HepG2 (cell line): ENCODE data around the gene KIN. TPM values are rescaled to one million over a fixed set of nuclear protein-coding genes. Genes with fewer than 3 reads are reported as not detected.
A peak's percentile ranks its signal among the peaks of the same experiment; 100 is the strongest.

ENCODE experiments used
- ATF2 ChIP-seq: sonication (generic); formaldehyde crosslinking; IDR thresholded peaks from 2 replicates; pipeline ENCODE4 v1.4.0; 2020; ENCODE audit warnings: missing genetic modification reagents
- EP300 ChIP-seq, 3 experiments: sonication (generic) in 1 of 3; formaldehyde crosslinking in 1 of 3; IDR thresholded peaks; 2 replicates each; pipeline versions ENCODE4 v1.5.1 to v1.6.1; 2011 to 2020; ENCODE audit warnings: low read depth in 2 of 3, low read length in 2 of 3, borderline replicate concordance in 1 of 3, improper control_type of control experiment in 1 of 3, mild to moderate bottlenecking in 1 of 3, missing genetic modification reagents in 1 of 3, moderate library complexity in 1 of 3
- KMT2A ChIP-seq: sonication (generic); formaldehyde crosslinking; IDR thresholded peaks from 2 replicates; pipeline ENCODE4 v1.4.0; 2020; ENCODE audit warnings: missing genetic modification reagents
- MXD1 ChIP-seq: sonication (generic); formaldehyde crosslinking; IDR thresholded peaks from 2 replicates; pipeline ENCODE4 v1.4.0; 2020; ENCODE audit warnings: mild to moderate bottlenecking, missing genetic modification reagents
- RBAK ChIP-seq: sonication (generic); formaldehyde crosslinking; IDR thresholded peaks from 2 replicates; pipeline ENCODE4 v1.5.1; 2020; ENCODE audit warnings: mild to moderate bottlenecking, missing genetic modification reagents
- RBM22 ChIP-seq: fragments of 200-400 bp; formaldehyde crosslinking; optimal IDR thresholded peaks from 2 replicates; pipeline ENCODE3; 2017; ENCODE audit warnings: mild to moderate bottlenecking, low read length, moderate library complexity
- THAP9 ChIP-seq: sonication (generic); formaldehyde crosslinking; IDR thresholded peaks from 2 replicates; pipeline ENCODE4; 2020; ENCODE audit warnings: missing genetic modification reagents, mild to moderate bottlenecking, borderline replicate concordance
- ZC3H4 ChIP-seq: sonication (generic); formaldehyde crosslinking; IDR thresholded peaks from 2 replicates; pipeline ENCODE4 v1.4.0; 2020; ENCODE audit warnings: missing genetic modification reagents, borderline replicate concordance
- ZMAT3 ChIP-seq: sonication (generic); formaldehyde crosslinking; conservative IDR thresholded peaks from 2 replicates; pipeline ENCODE4 v1.7.0; 2021; ENCODE audit warnings: missing genetic modification reagents
- ZNF615 ChIP-seq: sonication (generic); formaldehyde crosslinking; IDR thresholded peaks from 2 replicates; pipeline ENCODE4 v1.5.0; 2020; ENCODE audit warnings: mild to moderate bottlenecking, missing genetic modification reagents, borderline replicate concordance
- ZNF670 ChIP-seq: sonication (generic); formaldehyde crosslinking; IDR thresholded peaks from 2 replicates; pipeline ENCODE4 v1.8.0; 2022; ENCODE audit warnings: mild to moderate bottlenecking, missing genetic modification reagents, borderline replicate concordance
- polyA plus RNA-seq, 8 experiments: library from polyadenylated mRNA; depleted of rRNA in 3 of 8; stranded (reverse) in 7 of 8; unstranded in 1 of 8; fragments of >200 nt; fragmentation: Illumina TruSeq in 4 of 8; extraction: Trizol in 4 of 8; gene quantifications; 2 replicates each; pipeline versions ENCODE4 v1.2.1 to v1.2.3, GENCODE V29; 2011 to 2016; ENCODE audit warnings: low read depth in 4 of 8, missing spikeins in 1 of 8, mixed read lengths in 1 of 8; ENCODE audit not compliant: insufficient read depth in 1 of 8
- total RNA-seq, 5 experiments: library from RNA; depleted of rRNA; stranded (reverse); fragments of >200 nt; fragmentation: Illumina TruSeq; extraction: Trizol; gene quantifications; 2 replicates each; pipeline ENCODE4 v1.2.3, GENCODE V29; 2016; ENCODE audit warnings: low read depth in 1 of 5
- TF ChIP-seq, protein P1 (sequence below): sonication (generic); formaldehyde crosslinking; IDR thresholded peaks from 2 replicates; pipeline ENCODE4 v1.8.1; 2023; ENCODE audit warnings: mild to moderate bottlenecking, missing genetic modification reagents
- TF ChIP-seq, protein P2 (sequence below): sonication (generic); formaldehyde crosslinking; IDR thresholded peaks from 2 replicates; pipeline ENCODE4 v1.5.1; 2020; ENCODE audit warnings: mild to moderate bottlenecking, missing genetic modification reagents, borderline replicate concordance
- TF ChIP-seq, protein P3 (sequence below): fragments of 450-650 bp; IDR thresholded peaks from 2 replicates; pipeline ENCODE4 v1.6.1; 2016

Gene KIN
- total and polyA plus RNA-seq, 2 of the 13 experiments (the other 11 are each of a cell fraction or from before 2014, with no cell fraction given) = 4.9 to 23.2 TPM

DNA sequence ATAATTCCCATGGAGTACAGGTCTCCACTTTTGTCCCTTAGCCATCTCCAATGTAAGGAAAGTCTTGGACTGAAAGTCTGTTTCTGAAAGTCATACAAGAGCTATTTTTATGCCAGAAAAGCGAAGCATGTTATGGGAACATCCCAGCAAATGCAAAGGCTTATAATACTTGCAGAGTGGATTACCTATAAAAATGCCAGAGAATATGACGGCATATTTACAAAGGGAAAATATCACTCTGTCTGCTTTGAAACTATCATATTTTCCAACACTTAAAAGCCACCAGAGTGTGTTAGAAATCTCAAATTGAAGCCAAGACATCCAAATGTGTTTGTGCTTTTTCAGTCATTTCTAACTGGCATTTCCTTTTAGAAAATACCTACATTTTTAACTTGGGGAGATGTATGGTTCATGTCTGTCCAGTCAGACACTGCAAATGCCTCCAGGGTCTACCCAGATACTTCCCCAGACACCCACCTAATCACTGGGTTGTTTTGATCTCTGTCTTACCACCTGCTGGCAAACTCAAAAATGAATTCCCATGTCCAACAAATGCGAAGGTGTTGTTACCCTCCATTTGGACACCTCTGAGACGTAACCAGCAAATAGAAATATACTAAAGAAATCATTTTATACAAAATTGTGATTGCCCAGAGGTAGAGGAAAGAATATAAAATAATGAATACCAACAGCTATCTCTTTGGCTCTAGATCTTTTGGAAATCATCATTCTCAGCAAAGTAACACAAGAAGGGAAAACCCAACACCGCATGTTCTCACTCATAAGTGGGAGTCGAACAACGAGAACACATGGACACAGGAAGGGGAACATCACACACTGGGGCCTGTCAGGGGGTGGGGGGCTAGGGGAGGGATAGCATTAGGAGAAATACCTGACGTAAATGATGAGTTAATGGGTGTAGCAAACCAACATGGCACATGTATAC is 83.4 kb downstream of the KIN start (continued):
- TF ChIP-seq MXD1 (CRISPR knock-in tag) = no peak
- no peak for TF ChIP-seq THAP9 (CRISPR knock-in tag)
- peak; percentile 31 for TF ChIP-seq RBM22
- no peak for TF ChIP-seq EP300 (IDR thresholded peaks at IDR 0.05; ENCODE audit: low read depth in 2 of 2, low read length in 2 of 2)
- TF ChIP-seq EP300 (CRISPR knock-in tag; IDR thresholded peaks at IDR 0.05; ENCODE audit: borderline replicate concordance) = no peak
- no peak for TF ChIP-seq ZMAT3 (CRISPR knock-in tag)
- TF ChIP-seq, protein P1, sequence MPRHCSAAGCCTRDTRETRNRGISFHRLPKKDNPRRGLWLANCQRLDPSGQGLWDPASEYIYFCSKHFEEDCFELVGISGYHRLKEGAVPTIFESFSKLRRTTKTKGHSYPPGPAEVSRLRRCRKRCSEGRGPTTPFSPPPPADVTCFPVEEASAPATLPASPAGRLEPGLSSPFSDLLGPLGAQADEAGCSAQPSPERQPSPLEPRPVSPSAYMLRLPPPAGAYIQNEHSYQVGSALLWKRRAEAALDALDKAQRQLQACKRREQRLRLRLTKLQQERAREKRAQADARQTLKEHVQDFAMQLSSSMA (CRISPR knock-in tag) = no peak
- TF ChIP-seq, protein P2, sequence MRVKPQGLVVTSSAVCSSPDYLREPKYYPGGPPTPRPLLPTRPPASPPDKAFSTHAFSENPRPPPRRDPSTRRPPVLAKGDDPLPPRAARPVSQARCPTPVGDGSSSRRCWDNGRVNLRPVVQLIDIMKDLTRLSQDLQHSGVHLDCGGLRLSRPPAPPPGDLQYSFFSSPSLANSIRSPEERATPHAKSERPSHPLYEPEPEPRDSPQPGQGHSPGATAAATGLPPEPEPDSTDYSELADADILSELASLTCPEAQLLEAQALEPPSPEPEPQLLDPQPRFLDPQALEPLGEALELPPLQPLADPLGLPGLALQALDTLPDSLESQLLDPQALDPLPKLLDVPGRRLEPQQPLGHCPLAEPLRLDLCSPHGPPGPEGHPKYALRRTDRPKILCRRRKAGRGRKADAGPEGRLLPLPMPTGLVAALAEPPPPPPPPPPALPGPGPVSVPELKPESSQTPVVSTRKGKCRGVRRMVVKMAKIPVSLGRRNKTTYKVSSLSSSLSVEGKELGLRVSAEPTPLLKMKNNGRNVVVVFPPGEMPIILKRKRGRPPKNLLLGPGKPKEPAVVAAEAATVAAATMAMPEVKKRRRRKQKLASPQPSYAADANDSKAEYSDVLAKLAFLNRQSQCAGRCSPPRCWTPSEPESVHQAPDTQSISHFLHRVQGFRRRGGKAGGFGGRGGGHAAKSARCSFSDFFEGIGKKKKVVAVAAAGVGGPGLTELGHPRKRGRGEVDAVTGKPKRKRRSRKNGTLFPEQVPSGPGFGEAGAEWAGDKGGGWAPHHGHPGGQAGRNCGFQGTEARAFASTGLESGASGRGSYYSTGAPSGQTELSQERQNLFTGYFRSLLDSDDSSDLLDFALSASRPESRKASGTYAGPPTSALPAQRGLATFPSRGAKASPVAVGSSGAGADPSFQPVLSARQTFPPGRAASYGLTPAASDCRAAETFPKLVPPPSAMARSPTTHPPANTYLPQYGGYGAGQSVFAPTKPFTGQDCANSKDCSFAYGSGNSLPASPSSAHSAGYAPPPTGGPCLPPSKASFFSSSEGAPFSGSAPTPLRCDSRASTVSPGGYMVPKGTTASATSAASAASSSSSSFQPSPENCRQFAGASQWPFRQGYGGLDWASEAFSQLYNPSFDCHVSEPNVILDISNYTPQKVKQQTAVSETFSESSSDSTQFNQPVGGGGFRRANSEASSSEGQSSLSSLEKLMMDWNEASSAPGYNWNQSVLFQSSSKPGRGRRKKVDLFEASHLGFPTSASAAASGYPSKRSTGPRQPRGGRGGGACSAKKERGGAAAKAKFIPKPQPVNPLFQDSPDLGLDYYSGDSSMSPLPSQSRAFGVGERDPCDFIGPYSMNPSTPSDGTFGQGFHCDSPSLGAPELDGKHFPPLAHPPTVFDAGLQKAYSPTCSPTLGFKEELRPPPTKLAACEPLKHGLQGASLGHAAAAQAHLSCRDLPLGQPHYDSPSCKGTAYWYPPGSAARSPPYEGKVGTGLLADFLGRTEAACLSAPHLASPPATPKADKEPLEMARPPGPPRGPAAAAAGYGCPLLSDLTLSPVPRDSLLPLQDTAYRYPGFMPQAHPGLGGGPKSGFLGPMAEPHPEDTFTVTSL (CRISPR knock-in tag) = no peak
- TF ChIP-seq, protein P3, sequence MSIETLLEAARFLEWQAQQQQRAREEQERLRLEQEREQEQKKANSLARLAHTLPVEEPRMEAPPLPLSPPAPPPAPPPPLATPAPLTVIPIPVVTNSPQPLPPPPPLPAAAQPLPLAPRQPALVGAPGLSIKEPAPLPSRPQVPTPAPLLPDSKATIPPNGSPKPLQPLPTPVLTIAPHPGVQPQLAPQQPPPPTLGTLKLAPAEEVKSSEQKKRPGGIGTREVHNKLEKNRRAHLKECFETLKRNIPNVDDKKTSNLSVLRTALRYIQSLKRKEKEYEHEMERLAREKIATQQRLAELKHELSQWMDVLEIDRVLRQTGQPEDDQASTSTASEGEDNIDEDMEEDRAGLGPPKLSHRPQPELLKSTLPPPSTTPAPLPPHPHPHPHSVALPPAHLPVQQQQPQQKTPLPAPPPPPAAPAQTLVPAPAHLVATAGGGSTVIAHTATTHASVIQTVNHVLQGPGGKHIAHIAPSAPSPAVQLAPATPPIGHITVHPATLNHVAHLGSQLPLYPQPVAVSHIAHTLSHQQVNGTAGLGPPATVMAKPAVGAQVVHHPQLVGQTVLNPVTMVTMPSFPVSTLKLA = no peak
- no peak for TF ChIP-seq ZNF670 (CRISPR knock-in tag)
- no peak for TF ChIP-seq KMT2A (CRISPR knock-in tag)
- TF ChIP-seq ZC3H4 (CRISPR knock-in tag) = peak; percentile 50; the same call in 1 of the 2 replicates
- no peak for TF ChIP-seq RBAK (CRISPR knock-in tag)
- no peak for TF ChIP-seq ZNF615
- no peak for TF ChIP-seq ATF2 (CRISPR knock-in tag)
